Endothelial cell of umbilical vein (primary cell): ENCODE results near the gene XRCC1.

ENCODE experiments used
- CTCF ChIP-seq, 2 donors: IDR thresholded peaks; 1 replicate in 1 of 2; 2 replicates in 1 of 2; pipeline ENCODE4 v1.5.1; 2011; ENCODE audit warnings: low read length in 2 of 2, mild to moderate bottlenecking in 2 of 2, moderate library complexity in 2 of 2, control low read depth in 1 of 2, inconsistent platforms in 1 of 2, low read depth in 1 of 2; ENCODE audit not compliant: insufficient read depth in 1 of 2; ENCODE audit errors: extremely low read depth in 1 of 2
- EZH2 ChIP-seq: IDR thresholded peaks from 2 replicates; pipeline ENCODE4 v1.6.1; 2012; ENCODE audit warnings: borderline replicate concordance, low read depth, mild to moderate bottlenecking, moderate library complexity, low read length, inconsistent platforms; ENCODE audit not compliant: severe bottlenecking
- MAX ChIP-seq: IDR thresholded peaks from 2 replicates; pipeline ENCODE4 v1.6.1; 2011; ENCODE audit not compliant: insufficient read depth, insufficient read length
- MYC ChIP-seq: IDR thresholded peaks from one replicate; pipeline ENCODE4 v1.6.1; 2011; ENCODE audit warnings: mild to moderate bottlenecking, low read depth, low read length
- POLR2A ChIP-seq: IDR thresholded peaks from 2 replicates; pipeline ENCODE4 v1.6.1; 2012; ENCODE audit warnings: low read depth, mild to moderate bottlenecking, control low read depth, low read length
- POLR2AphosphoS5 ChIP-seq: IDR thresholded peaks from 2 replicates; pipeline ENCODE4 v1.6.1; 2012; ENCODE audit warnings: low read depth, mild to moderate bottlenecking, control low read depth, low read length, moderate library complexity; ENCODE audit not compliant: insufficient read depth

- TF ChIP-seq POLR2AphosphoS5 (peak; percentile 86), CTCF (IDR thresholded peaks at IDR 0.05; ENCODE audit: extremely low read depth in 1 of 2, insufficient read depth in 1 of 2, low read depth in 1 of 2, low read length in 2 of 2) (no peak), POLR2A (peak; percentile 95), EZH2 (no peak), MYC (no peak), MAX (no peak)
Observed at GRCh38 chr19:43526884-43527859, 48.2 kb downstream of the XRCC1 start, which contains the start of gene ETHE1.
